Dendritic cell treated with granulocyte-macrophage colony-stimulating factor and Interleukin-4, amounts not matched to agents 40 ng/mL and 50 ng/mL, for 4 days (primary cell): ENCODE measurements around the gene GCK.

Source experiments
- H3K27ac Mint-ChIP-seq: one replicate; pipeline ENCODE4 v1.8.0; 2022; ENCODE audit warnings: mild to moderate bottlenecking, mixed read lengths
- H3K27me3 Mint-ChIP-seq: one replicate; pipeline ENCODE4 v1.8.0; 2022; ENCODE audit warnings: mild to moderate bottlenecking, mixed read lengths
- H3K36me3 Mint-ChIP-seq: one replicate; pipeline ENCODE4 v1.8.0; 2022; ENCODE audit warnings: low read depth, mixed read lengths
- H3K4me1 Mint-ChIP-seq: one replicate; pipeline ENCODE4 v1.8.0; 2022; ENCODE audit warnings: low read depth, mixed read lengths
- H3K4me3 Mint-ChIP-seq: one replicate; pipeline ENCODE4 v1.8.0; 2022; ENCODE audit warnings: mild to moderate bottlenecking, moderate library complexity, mixed read lengths
- H3K9me3 Mint-ChIP-seq: one replicate; pipeline ENCODE4 v1.8.0; 2022; ENCODE audit warnings: mixed read lengths
- intact Hi-C: fragments of 100-400 bp; cut with micrococcal nuclease; formaldehyde crosslinking; loops from one replicate; pipeline ENCODE4 v1.15.0; 2022

Gene GCK

GRCh38 chr7:44106311-44107065 is 82.8 kb downstream of the GCK start:
- intact Hi-C loops = no loop called here
- H3K4me3 Mint-ChIP-seq = no peak overlapping the region
- no peak overlapping the region for H3K27ac Mint-ChIP-seq
- no peaks in the 10 kb centered on the region for H3K9me3 Mint-ChIP-seq
- H3K36me3 Mint-ChIP-seq = no peaks in the 10 kb centered on the region
- H3K4me1 Mint-ChIP-seq = peaks cover 6% of the 10 kb centered on the region
- peaks cover 38% of the 10 kb centered on the region for H3K27me3 Mint-ChIP-seq

DNA sequence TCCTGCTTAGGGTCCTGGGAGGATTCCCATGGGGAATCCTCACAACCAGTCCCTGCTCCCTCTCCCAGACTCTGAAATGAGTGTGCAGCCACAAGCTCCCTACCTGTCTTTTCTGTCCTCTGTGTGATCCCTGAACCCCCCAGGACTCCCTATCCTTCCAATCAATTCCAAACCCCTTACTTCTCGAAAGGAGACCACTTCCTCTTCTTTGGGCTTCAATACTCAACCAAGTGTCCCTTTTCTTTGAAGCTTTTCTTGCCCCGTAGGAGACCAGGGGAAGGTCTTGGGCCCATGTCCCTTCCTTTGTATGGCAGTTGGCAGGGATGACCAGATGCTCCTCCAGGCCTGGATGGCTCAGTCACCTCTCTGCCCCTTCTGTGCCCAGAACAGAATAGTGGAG is 83.4 kb downstream of the GCK start:
- Mint-ChIP-seq H3K27ac (no peak overlapping the region), H3K36me3 (no peaks in the 10 kb centered on the region), H3K4me1 (peaks cover 6% of the 10 kb centered on the region), H3K27me3 (peaks cover 38% of the 10 kb centered on the region), H3K4me3 (no peak overlapping the region), H3K9me3 (no peaks in the 10 kb centered on the region)
- intact Hi-C loops = no loop called here

DNA sequence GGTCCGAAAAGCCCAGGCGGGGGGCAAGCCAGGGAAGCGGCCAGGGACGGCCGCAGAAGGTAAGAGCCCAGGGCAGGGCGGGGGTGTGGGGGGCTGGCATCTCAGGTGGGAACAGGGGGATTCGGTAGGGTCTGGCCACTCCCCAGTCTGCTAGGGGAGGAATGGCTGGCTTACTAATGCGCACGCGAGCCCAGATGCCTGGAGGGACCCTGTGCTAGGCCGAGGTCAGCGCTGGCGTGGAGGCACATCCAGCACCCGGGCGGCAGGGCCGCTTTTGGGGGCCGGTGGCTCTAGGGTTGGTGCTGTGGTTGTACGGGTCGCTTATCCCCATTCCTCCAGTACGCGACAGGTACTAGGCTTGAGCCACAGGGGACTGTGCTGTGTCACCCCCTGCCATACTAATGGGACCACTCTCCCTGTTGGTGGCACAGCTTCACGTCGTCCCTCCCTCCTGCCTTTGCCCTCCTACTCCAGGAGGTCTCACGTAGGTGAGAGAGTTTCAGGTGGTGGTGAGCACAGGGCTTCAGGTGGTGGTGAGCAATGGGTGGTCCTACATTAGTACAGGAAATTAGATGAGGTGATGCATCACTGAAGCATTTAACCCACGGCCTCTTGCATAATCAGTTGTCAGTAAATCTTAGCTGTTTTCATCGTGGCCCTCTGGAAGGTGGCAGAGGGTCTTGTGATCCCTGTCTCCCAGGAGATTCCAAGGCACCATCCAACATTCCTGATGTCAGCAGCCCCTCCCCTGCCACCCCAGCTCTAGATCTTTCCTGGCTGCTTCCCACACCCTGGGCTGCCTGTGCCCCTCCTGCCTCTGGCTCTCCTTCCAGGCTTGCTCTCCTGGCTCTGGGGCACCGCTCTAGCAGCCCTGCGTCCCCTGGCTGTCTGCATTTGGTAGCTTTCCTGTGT is 84.1 kb downstream of the GCK start:
- Mint-ChIP-seq H3K4me3 (no peak overlapping the region), H3K36me3 (no peaks in the 10 kb centered on the region), H3K27me3 (peaks cover 38% of the 10 kb centered on the region), H3K9me3 (no peaks in the 10 kb centered on the region), H3K27ac (no peak overlapping the region), H3K4me1 (peaks cover 6% of the 10 kb centered on the region)
- intact Hi-C loops = no loop called here

DNA sequence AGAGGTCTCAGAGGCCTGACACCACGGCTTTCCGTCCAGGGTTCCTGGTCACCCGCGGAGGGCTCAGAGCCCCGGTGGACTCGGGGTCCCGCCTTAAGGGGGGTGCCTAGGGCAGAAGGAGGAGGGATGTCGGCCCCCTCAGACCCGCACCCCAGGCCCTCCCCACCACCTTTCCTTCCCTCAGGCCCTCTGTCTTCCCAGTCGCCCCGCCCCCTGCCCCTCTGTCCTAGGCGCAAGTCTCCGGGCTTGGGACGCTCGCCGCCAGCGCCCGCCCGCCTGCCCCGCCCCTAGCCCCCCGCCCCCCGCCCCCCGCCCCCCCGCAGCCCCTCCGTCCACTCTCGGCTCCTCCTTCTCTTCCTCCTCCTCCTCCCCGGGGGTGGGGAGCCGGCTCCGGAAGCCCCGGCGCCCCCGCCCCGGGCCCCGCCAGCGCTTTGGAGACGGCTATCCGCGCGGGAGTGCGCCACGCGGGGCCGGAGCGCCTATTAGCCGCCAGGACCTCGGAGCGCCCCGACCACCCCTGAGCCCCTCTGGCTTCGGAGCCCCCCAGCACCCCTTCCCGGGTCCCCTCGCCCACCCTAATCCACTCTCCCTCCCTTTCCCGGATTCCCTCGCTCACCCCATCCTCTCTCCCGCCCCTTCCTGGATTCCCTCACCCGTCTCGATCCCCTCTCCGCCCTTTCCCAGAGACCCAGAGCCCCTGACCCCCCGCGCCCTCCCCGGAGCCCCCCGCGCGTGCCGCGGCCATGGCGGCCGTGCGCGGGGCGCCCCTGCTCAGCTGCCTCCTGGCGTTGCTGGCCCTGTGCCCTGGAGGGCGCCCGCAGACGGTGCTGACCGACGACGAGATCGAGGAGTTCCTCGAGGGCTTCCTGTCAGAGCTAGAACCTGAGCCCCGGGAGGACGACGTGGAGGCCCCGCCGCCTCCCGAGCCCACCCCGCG is 85.0 kb downstream of the GCK start, which contains the start of gene AEBP1:
Gene AEBP1, plus strand, starts transcription at position 423 of the 937 bp plus-strand sequence. Its CDS starts 321 bp downstream, at position 744.
- no peaks in the 10 kb centered on the region for H3K36me3 Mint-ChIP-seq

GRCh38 chr7:44103566-44103922 is 85.7 kb downstream of the GCK start:
- Mint-ChIP-seq H3K27me3 (peaks cover 38% of the 10 kb centered on the region), H3K36me3 (no peaks in the 10 kb centered on the region), H3K4me1 (peaks cover 6% of the 10 kb centered on the region), H3K4me3 (no peak overlapping the region), H3K9me3 (no peaks in the 10 kb centered on the region), H3K27ac (no peak overlapping the region)
- intact Hi-C loops = no loop called here

More for the DNA sequence above, 85.0 kb downstream of the GCK start, which contains the start of gene AEBP1:
- H3K4me1 Mint-ChIP-seq = peaks cover 6% of the 10 kb centered on the region
- peaks cover 38% of the 10 kb centered on the region for H3K27me3 Mint-ChIP-seq
- H3K9me3 Mint-ChIP-seq = no peaks in the 10 kb centered on the region
- intact Hi-C loops = no loop called here
- H3K27ac Mint-ChIP-seq = no peak within 1 kb of the TSS
- no peak within 1 kb of the TSS for H3K4me3 Mint-ChIP-seq

GRCh38 chr7:44102846-44103565 is 86.2 kb downstream of the GCK start:
- Mint-ChIP-seq H3K36me3 (no peaks in the 10 kb centered on the region), H3K4me3 (no peak overlapping the region), H3K27ac (no peak overlapping the region), H3K4me1 (peaks cover 6% of the 10 kb centered on the region), H3K9me3 (no peaks in the 10 kb centered on the region), H3K27me3 (peaks cover 38% of the 10 kb centered on the region)
- intact Hi-C loops = no loop called here

GRCh38 chr7:44101966-44102845 is 87.0 kb downstream of the GCK start:
- Mint-ChIP-seq H3K27me3 (peaks cover 38% of the 10 kb centered on the region), H3K36me3 (no peaks in the 10 kb centered on the region), H3K4me3 (no peak overlapping the region), H3K9me3 (no peaks in the 10 kb centered on the region), H3K4me1 (peaks cover 6% of the 10 kb centered on the region), H3K27ac (no peak overlapping the region)
- intact Hi-C loops = no loop called here

DNA sequence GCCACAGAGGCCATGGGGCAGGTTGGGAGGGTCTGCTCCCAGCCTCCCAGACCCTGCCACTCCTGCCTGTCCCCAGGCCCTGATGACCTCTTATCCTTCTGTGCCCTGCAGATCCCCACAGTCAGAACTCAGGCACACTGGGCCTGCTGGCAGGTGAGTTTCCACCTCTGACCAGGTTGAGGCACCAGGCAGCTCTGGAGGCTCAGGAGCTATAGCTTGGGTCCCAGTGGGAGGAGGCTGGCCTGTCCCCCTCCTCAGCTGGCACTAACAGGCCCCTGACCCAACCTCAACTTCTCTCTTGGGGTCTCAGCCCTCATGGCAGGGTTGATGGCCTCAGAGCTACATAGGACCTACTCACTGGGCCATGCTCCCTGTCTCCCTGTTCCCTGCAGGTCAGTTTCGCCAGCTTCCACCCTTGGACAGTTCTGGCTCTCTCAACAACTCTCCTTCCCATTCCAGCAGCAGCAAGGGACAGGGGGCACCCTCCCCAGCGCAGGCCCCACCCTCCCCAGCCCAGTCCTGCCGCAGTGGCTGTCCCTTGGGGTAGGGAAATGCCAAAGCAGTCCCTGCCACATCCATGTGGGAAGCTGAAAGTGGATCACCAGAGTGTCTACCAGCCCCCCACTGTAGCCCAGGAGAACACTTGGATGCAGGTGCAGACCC is 87.8 kb downstream of the GCK start:
- no peaks in the 10 kb centered on the region for H3K9me3 Mint-ChIP-seq
- intact Hi-C loops = no loop called here
- no peaks in the 10 kb centered on the region for H3K36me3 Mint-ChIP-seq
- peaks cover 38% of the 10 kb centered on the region for H3K27me3 Mint-ChIP-seq
- no peak overlapping the region for H3K4me3 Mint-ChIP-seq
- peaks cover 6% of the 10 kb centered on the region for H3K4me1 Mint-ChIP-seq
- no peak overlapping the region for H3K27ac Mint-ChIP-seq

- intact Hi-C loops = no loop called here
- no peaks in the 10 kb centered on the region for H3K9me3 Mint-ChIP-seq
- no peaks in the 10 kb centered on the region for H3K36me3 Mint-ChIP-seq
- H3K4me3 Mint-ChIP-seq = no peak overlapping the region
- H3K4me1 Mint-ChIP-seq = peaks cover 2% of the 10 kb centered on the region
- H3K27me3 Mint-ChIP-seq = peaks cover 31% of the 10 kb centered on the region
- H3K27ac Mint-ChIP-seq = no peak overlapping the region
These were observed 88.6 kb downstream of the GCK start for GRCh38 chr7:44100458-44101302.

DNA sequence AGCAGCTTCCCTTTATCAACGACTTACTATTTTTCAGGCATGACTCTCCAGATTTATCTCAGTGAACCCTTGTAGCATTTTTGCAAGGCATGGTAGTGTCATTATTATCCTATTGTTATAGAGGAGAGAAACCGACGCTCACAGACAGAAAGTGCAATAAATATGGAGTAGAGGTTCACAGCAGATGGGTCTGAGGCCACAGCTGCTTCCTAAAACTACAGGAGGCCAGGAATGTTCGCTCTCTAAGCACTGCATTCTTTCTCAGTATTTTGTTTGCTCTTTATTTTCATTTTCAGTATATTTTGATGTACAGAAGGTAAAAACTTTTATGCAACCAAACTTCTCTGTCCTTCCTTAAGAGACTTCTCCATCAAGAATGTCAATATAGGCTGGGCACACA is 89.6 kb downstream of the GCK start:
- intact Hi-C loops = no loop called here
- H3K36me3 Mint-ChIP-seq = no peaks in the 10 kb centered on the region
- H3K4me1 Mint-ChIP-seq = peaks cover 5% of the 10 kb centered on the region
- peaks cover 24% of the 10 kb centered on the region for H3K27me3 Mint-ChIP-seq
- no peak overlapping the region for H3K4me3 Mint-ChIP-seq
- H3K27ac Mint-ChIP-seq = no peak overlapping the region
- no peaks in the 10 kb centered on the region for H3K9me3 Mint-ChIP-seq
